Smooth muscle cell (in vitro differentiated cells): ENCODE results near the gene MPI. TPM values are rescaled to one million over a fixed set of nuclear protein-coding genes. Genes with fewer than 3 reads are reported as not detected.

ENCODE experiments used
- DNase-seq: peaks from one replicate; lab custom pipeline; 2025; ENCODE audit not compliant: unreplicated experiment; lab: John Stamatoyannopoulos, UW
- H2AFZ ChIP-seq: fragments of 200-600 bp; sonication (generic); 2 replicates; pipeline ENCODE4 v1.6.0; 2016; ENCODE audit warnings: antibody characterized with exemption, low read depth, mild to moderate bottlenecking
- H3F3A ChIP-seq: fragments of 200-600 bp; sonication (generic); 2 replicates; pipeline ENCODE4 v1.6.0; 2017; ENCODE audit warnings: antibody characterized with exemption, low read depth
- H3K27ac ChIP-seq: fragments of 200-600 bp; sonication (generic); 2 replicates; pipeline ENCODE4 v1.5.1; 2016; ENCODE audit warnings: low read depth, mild to moderate bottlenecking
- H3K27me3 ChIP-seq: fragments of 200-600 bp; sonication (generic); 2 replicates; pipeline ENCODE4 v1.6.1; 2016; ENCODE audit warnings: low read depth, mild to moderate bottlenecking
- H3K36me3 ChIP-seq: fragments of 200-600 bp; sonication (generic); 2 replicates; pipeline ENCODE4 v1.5.1; 2016; ENCODE audit warnings: low read depth
- H3K4me1 ChIP-seq: fragments of 200-600 bp; sonication (generic); 2 replicates; pipeline ENCODE4 v1.5.1; 2016; ENCODE audit warnings: low read depth
- H3K4me2 ChIP-seq: fragments of 200-600 bp; sonication (generic); 2 replicates; pipeline ENCODE4 v1.6.0; 2016; ENCODE audit warnings: mild to moderate bottlenecking
- H3K4me3 ChIP-seq: fragments of 200-600 bp; sonication (generic); 2 replicates; pipeline ENCODE4 v1.5.1; 2016; ENCODE audit warnings: mild to moderate bottlenecking
- H3K79me2 ChIP-seq: fragments of 200-600 bp; sonication (generic); 2 replicates; pipeline ENCODE4 v1.6.0; 2016; ENCODE audit warnings: low read depth, mild to moderate bottlenecking
- H3K9ac ChIP-seq: fragments of 200-600 bp; sonication (generic); 2 replicates; pipeline ENCODE4 v1.6.0; 2016; ENCODE audit warnings: low read depth
- H3K9me3 ChIP-seq: fragments of 200-600 bp; sonication (generic); replicated peaks from 2 replicates; pipeline ENCODE4 v1.5.1; 2016; ENCODE audit warnings: low read depth
- H4K20me1 ChIP-seq: fragments of 200-600 bp; sonication (generic); 2 replicates; pipeline ENCODE4 v1.6.0; 2016; ENCODE audit warnings: low read depth
- CTCF ChIP-seq: fragments of 200-600 bp; sonication (generic); IDR thresholded peaks from 2 replicates; pipeline ENCODE4 v1.5.1; 2017; ENCODE audit warnings: borderline replicate concordance, mild to moderate bottlenecking, antibody characterized with exemption; ENCODE audit not compliant: insufficient read depth, poor library complexity, severe bottlenecking
- WGBS: methylation state at CpG from one replicate; pipeline ENCODE4 v1.1.7; 2016; ENCODE audit warnings: low lambda C conversion rate; 5-methylcytosine and 5-hydroxymethylcytosine counted together
- polyA plus RNA-seq: library from polyadenylated mRNA; unstranded; fragments of >200 nt; fragmentation: Nextera tagmentation; extraction: Ambion mirVana; gene quantifications from 2 replicates; pipeline ENCODE4 v1.2.1, GENCODE V29; 2016
- total RNA-seq: library from RNA; depleted of rRNA; stranded (reverse); fragments of >200 nt; gene quantifications from 2 replicates; pipeline ENCODE4 v1.2.3, GENCODE V29; 2014

Gene MPI
- total and polyA plus RNA-seq, 2 experiments from 2014 or later, result 41.9 to 43.6 TPM

GRCh38 chr15:74856537-74856936, 33.3 kb upstream of the MPI start:
- no peaks in the 10 kb centered on the region for H3F3A ChIP-seq
- H3K4me1 ChIP-seq, result no peaks in the 10 kb centered on the region
- no peaks in the 10 kb centered on the region for H3K9me3 ChIP-seq
- no peaks in the 10 kb centered on the region for H3K27me3 ChIP-seq
- H3K27ac ChIP-seq, result no peak overlapping the region
- H3K79me2 ChIP-seq, result peaks cover 29% of the 10 kb centered on the region
- 95% methylated on average over 1 of the region's 1 CpG for WGBS
- no peak overlapping the region for H3K4me2 ChIP-seq
- no peak overlapping the region for H3K4me3 ChIP-seq
- no peak for DNase-seq
- no peak overlapping the region for H3K9ac ChIP-seq
- H2AFZ ChIP-seq, result no peak overlapping the region
- no peak for TF ChIP-seq CTCF
- H4K20me1 ChIP-seq, result peaks cover 71% of the 10 kb centered on the region
- H3K36me3 ChIP-seq, result no peaks in the 10 kb centered on the region

- H3K4me3 ChIP-seq, result no peak overlapping the region
- H2AFZ ChIP-seq, result no peak overlapping the region
- H3F3A ChIP-seq, result no peaks in the 10 kb centered on the region
- no peak overlapping the region for H3K9ac ChIP-seq
- no peaks in the 10 kb centered on the region for H3K4me1 ChIP-seq
- no peak overlapping the region for H3K4me2 ChIP-seq
- no peak overlapping the region for H3K27ac ChIP-seq
- H3K9me3 ChIP-seq, result no peaks in the 10 kb centered on the region
- TF ChIP-seq CTCF, result no peak
- peaks cover 29% of the 10 kb centered on the region for H3K79me2 ChIP-seq
- no peaks in the 10 kb centered on the region for H3K36me3 ChIP-seq
- 69% methylated on average over 5 of the region's 5 CpGs for WGBS
- no peaks in the 10 kb centered on the region for H3K27me3 ChIP-seq
- DNase-seq, result no peak
- peaks cover 72% of the 10 kb centered on the region for H4K20me1 ChIP-seq
Measured at GRCh38 chr15:74857082-74857655, 32.7 kb upstream of the MPI start.

GRCh38 chr15:74857671-74858368, 32.0 kb upstream of the MPI start:
- Histone ChIP-seq H3K4me3 (no peak overlapping the region), H3K9me3 (no peaks in the 10 kb centered on the region), H3K79me2 (peaks cover 29% of the 10 kb centered on the region), H3K9ac (no peak overlapping the region), H3K27me3 (no peaks in the 10 kb centered on the region), H4K20me1 (peaks cover 73% of the 10 kb centered on the region), H3K27ac (no peak overlapping the region), H3F3A (no peaks in the 10 kb centered on the region), H3K36me3 (no peaks in the 10 kb centered on the region), H3K4me2 (no peak overlapping the region), H2AFZ (no peak overlapping the region), H3K4me1 (no peaks in the 10 kb centered on the region)
- 91% methylated on average over 9 of the region's 9 CpGs for WGBS
- no peak for DNase-seq
- TF ChIP-seq CTCF, result no peak

GRCh38 chr15:74858369-74858740, 31.5 kb upstream of the MPI start:
- Histone ChIP-seq H3K9ac (no peak overlapping the region), H3K4me1 (no peaks in the 10 kb centered on the region), H3K9me3 (no peaks in the 10 kb centered on the region), H3F3A (no peaks in the 10 kb centered on the region), H3K27me3 (no peaks in the 10 kb centered on the region), H2AFZ (no peak overlapping the region), H3K79me2 (peaks cover 29% of the 10 kb centered on the region), H3K27ac (no peak overlapping the region), H3K4me3 (no peak overlapping the region), H3K36me3 (no peaks in the 10 kb centered on the region), H3K4me2 (no peak overlapping the region), H4K20me1 (peaks cover 79% of the 10 kb centered on the region)
- no peak for DNase-seq
- WGBS, result 97% methylated on average over 4 of the region's 4 CpGs
- TF ChIP-seq CTCF, result no peak
